Measurements from ENCODE around the gene CCDC85C. TPM values are rescaled to one million over a fixed set of nuclear protein-coding genes. Genes with fewer than 3 reads are reported as not detected.

Gene CCDC85C
- total and polyA plus RNA-seq, 9 donors: 2.1 to 28.4 (median 13.1) TPM

DNA sequence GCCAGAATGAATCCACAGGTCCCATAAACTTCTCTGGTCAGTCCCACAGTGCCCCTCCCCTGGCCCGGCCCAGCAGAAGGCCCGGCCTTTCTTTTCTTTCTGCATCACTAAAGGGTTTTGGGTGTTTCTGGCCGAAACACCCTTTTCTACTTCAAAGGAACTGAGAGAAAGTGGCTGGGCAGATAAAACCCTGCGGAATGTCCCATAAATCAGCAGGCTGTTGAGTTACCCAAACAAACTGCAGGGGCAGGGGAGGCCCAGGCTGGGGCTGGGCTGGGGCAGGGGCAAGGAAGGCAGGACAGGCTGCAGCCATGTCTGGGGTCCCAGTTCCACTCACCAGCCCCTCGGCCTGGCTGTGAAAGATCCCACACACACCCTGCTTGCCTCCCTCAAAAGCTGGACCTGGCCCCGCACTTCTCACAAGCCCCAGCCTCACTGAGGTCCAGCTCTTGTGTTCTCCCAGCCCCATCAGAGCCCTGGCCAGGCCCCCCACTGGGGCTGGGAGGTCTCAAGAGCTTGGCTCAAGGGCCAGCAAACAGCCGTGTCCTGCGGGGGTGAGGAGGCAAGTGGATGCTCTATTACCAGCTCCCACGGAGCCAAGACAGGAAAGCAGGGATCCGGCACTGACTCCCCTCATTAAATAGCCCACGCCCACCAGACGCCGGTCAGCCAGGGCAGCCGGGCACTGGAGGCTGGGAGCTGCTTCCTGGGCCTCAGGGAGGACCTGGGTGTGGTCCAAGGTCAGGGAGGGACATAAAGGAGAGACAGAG is 80.9 kb downstream of the CCDC85C start:
- WGBS, 3 donors: 13 to 16% (median 15%) methylated on average over 14 of the region's 14 CpGs
- no peaks in the 10 kb centered on the region for H3K36me3 ChIP-seq
- H3K4me1 ChIP-seq (ENCODE audit: insufficient read depth): peaks cover 20% of the 10 kb centered on the region
- peak overlapping the region; percentile 47 to 54 for H3K27ac ChIP-seq
- H3K9me3 ChIP-seq: no peaks in the 10 kb centered on the region
- no peaks in the 10 kb centered on the region for H3K27me3 ChIP-seq
- TF ChIP-seq CTCF (IDR thresholded peaks at IDR 0.05): no peak
- TF ChIP-seq POLR2A (IDR thresholded peaks at IDR 0.05): no peak
- no peak overlapping the region for H3K4me3 ChIP-seq
- peak in 3 of 5 donors; percentile 53 to 73 (median 70) for DNase-seq
- intact Hi-C loops (cut with DNase I): loop anchor here in 2 of 4 donors (5.0 to 10.0 kb wide), 2 partner anchors 84 to 362 kb away; no protein-coding TSS in a partner anchor

GRCh38 chr14:99522457-99522891 is 81.5 kb downstream of the CCDC85C start:
- 7 to 12% (median 9%) methylated on average over 11 to 12 of the region's 12 CpGs for WGBS, 3 donors
- peak overlapping the region in 1 of 2 donors; percentile 54 for H3K27ac ChIP-seq
- H3K4me3 ChIP-seq: no peak overlapping the region
- peaks cover 20% of the 10 kb centered on the region for H3K4me1 ChIP-seq (ENCODE audit: insufficient read depth)
- H3K27me3 ChIP-seq: no peaks in the 10 kb centered on the region
- peak; percentile 47 to 72 (median 69) for DNase-seq
- H3K36me3 ChIP-seq: no peaks in the 10 kb centered on the region
- no peak for TF ChIP-seq EP300 (IDR thresholded peaks at IDR 0.05)
- intact Hi-C loops (cut with DNase I): loop anchor here in 2 of 4 donors (5.0 to 10.0 kb wide), 2 partner anchors 85 to 362 kb away; no protein-coding TSS in a partner anchor
- H3K9me3 ChIP-seq: no peaks in the 10 kb centered on the region

DNA sequence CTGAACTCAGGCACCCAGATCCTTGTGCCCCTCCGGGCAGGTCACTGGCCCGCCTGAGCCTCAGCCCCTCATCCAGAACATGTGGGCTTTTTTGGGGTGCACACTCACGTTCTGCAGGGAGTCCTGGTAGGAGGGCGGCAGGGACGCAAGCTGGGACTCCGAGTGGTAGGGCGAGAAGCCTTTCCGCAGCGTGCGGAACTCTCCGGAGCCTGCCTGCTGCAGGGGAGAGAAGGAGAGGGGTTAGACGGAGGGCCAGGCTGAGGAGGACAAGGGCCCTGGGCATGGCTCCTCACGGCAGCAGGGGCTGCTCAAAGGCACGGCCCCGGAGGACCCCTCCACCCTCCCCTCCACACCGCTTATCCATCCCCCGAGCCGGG is 82.0 kb downstream of the CCDC85C start:
- no peaks in the 10 kb centered on the region for H3K27me3 ChIP-seq
- no peak overlapping the region for H3K4me3 ChIP-seq
- DNase-seq: peak in 4 of 5 donors; percentile 15 to 48 (median 34)
- 69 to 71% (median 70%) methylated on average over 18 of the region's 18 CpGs for WGBS, 3 donors
- peaks cover 20% of the 10 kb centered on the region for H3K4me1 ChIP-seq (ENCODE audit: insufficient read depth)
- H3K36me3 ChIP-seq: no peaks in the 10 kb centered on the region
- intact Hi-C loops (cut with DNase I): loop anchor here in 2 of 4 donors (5.0 to 10.0 kb wide), 2 partner anchors 85 to 363 kb away; no protein-coding TSS in a partner anchor
- H3K27ac ChIP-seq: peak overlapping the region in 1 of 2 donors; percentile 54
- TF ChIP-seq POLR2A (IDR thresholded peaks at IDR 0.05) (no peak), EP300 (IDR thresholded peaks at IDR 0.05) (no peak), CTCF (IDR thresholded peaks at IDR 0.05) (no peak)
- H3K9me3 ChIP-seq: no peaks in the 10 kb centered on the region

GRCh38 chr14:99521176-99522024 is 82.6 kb downstream of the CCDC85C start:
- Histone ChIP-seq H3K4me3 (no peak overlapping the region), H3K27me3 (no peaks in the 10 kb centered on the region), H3K27ac (no peak overlapping the region), H3K4me1 (ENCODE audit: insufficient read depth) (peaks cover 20% of the 10 kb centered on the region), H3K9me3 (no peaks in the 10 kb centered on the region), H3K36me3 (no peaks in the 10 kb centered on the region)
- TF ChIP-seq EP300 (IDR thresholded peaks at IDR 0.05) (no peak), CTCF (IDR thresholded peaks at IDR 0.05) (no peak), POLR2A (IDR thresholded peaks at IDR 0.05) (no peak)
- intact Hi-C loops (cut with DNase I): loop anchor here in 2 of 4 donors (5.0 to 10.0 kb wide), 2 partner anchors 86 to 363 kb away; no protein-coding TSS in a partner anchor
- DNase-seq: peak in 3 of 5 donors; percentile 16 to 33 (median 22)
- WGBS, 3 donors: 91 to 95% (median 91%) methylated on average over 23 to 25 of the region's 25 CpGs

All from ovary (tissue), 9 donors.